ENCODE data around the gene PDZD4.

Gene PDZD4

GRCh38 chrX:153794897-153795816, 35.2 kb downstream of the PDZD4 start:
- no peaks in the 10 kb centered on the region for H3K36me3 ChIP-seq (ENCODE audit: insufficient read depth)
- peak overlapping the region; percentile 64 for H3K4me2 ChIP-seq
- H3K4me3 ChIP-seq (IDR thresholded peaks at IDR 0.05; ENCODE audit: insufficient read depth, low read depth, low read length), result no peak overlapping the region
- no peaks in the 10 kb centered on the region for H4K20me1 ChIP-seq (ENCODE audit: insufficient read depth)
- H2AFZ ChIP-seq (ENCODE audit: low read depth), result peak overlapping the region; percentile 13
- H3K27me3 ChIP-seq (ENCODE audit: insufficient read depth, low read depth), result no peaks in the 10 kb centered on the region
- H3K79me2 ChIP-seq (ENCODE audit: insufficient read depth, low read depth), result peaks cover 30% of the 10 kb centered on the region
- H3K27ac ChIP-seq, result peak overlapping the region; percentile 44
- peaks cover 8% of the 10 kb centered on the region for H3K4me1 ChIP-seq (ENCODE audit: low read depth, poor library complexity, severe bottlenecking)
- peak overlapping the region; percentile 75 for H3K9ac ChIP-seq
- TF ChIP-seq CTCF (conservative IDR thresholded peaks at IDR 0.05; ENCODE audit: low read depth, low read length), result no peak

- Histone ChIP-seq H3K27ac (peak within 1 kb of the TSS; percentile 63), H2AFZ (ENCODE audit: low read depth) (peak within 1 kb of the TSS; percentile 52), H3K27me3 (ENCODE audit: insufficient read depth, low read depth) (no peaks in the 10 kb centered on the region)
Measured at GRCh38 chrX:153794018-153794896, 36.1 kb downstream of the PDZD4 start, which contains the start of the genes IDH3G and SSR4. Gene IDH3G, minus strand, starts transcription at chrX:153794375. Its CDS starts 49 bp downstream, at chrX:153794326. Gene SSR4, plus strand, starts transcription at chrX:153794668. Its CDS starts 20 bp downstream, at chrX:153794688.

GRCh38 chrX:153793291-153793690, 37.1 kb downstream of the PDZD4 start:
- Histone ChIP-seq H3K27me3 (ENCODE audit: insufficient read depth, low read depth) (no peaks in the 10 kb centered on the region), H3K27ac (peak overlapping the region; percentile 63; the same call in 1 of the 2 replicates), H3K79me2 (ENCODE audit: insufficient read depth, low read depth) (peaks cover 30% of the 10 kb centered on the region), H3K4me1 (ENCODE audit: low read depth, poor library complexity, severe bottlenecking) (peaks cover 8% of the 10 kb centered on the region), H2AFZ (ENCODE audit: low read depth) (peak overlapping the region; percentile 52), H3K4me2 (peak overlapping the region; percentile 51), H3K9ac (peak overlapping the region; percentile 75), H3K4me3 (IDR thresholded peaks at IDR 0.05; ENCODE audit: insufficient read depth, low read depth, low read length) (no peak overlapping the region), H4K20me1 (ENCODE audit: insufficient read depth) (no peaks in the 10 kb centered on the region), H3K36me3 (ENCODE audit: insufficient read depth) (no peaks in the 10 kb centered on the region)
- TF ChIP-seq CTCF (conservative IDR thresholded peaks at IDR 0.05; ENCODE audit: low read depth, low read length), result no peak

More at GRCh38 chrX:153794018-153794896, 36.1 kb downstream of the PDZD4 start, which contains the start of the genes IDH3G and SSR4:
- Histone ChIP-seq H3K79me2 (ENCODE audit: insufficient read depth, low read depth) (peaks cover 30% of the 10 kb centered on the region), H4K20me1 (ENCODE audit: insufficient read depth) (no peaks in the 10 kb centered on the region), H3K4me2 (peak within 1 kb of the TSS; percentile 64), H3K4me3 (IDR thresholded peaks at IDR 0.05; ENCODE audit: insufficient read depth, low read depth, low read length) (no peak within 1 kb of the TSS), H3K36me3 (ENCODE audit: insufficient read depth) (no peaks in the 10 kb centered on the region), H3K4me1 (ENCODE audit: low read depth, poor library complexity, severe bottlenecking) (peaks cover 8% of the 10 kb centered on the region), H3K9ac (peak within 1 kb of the TSS; percentile 75)
- no peak for TF ChIP-seq CTCF (conservative IDR thresholded peaks at IDR 0.05; ENCODE audit: low read depth, low read length)

- H3K4me1 ChIP-seq (ENCODE audit: low read depth, poor library complexity, severe bottlenecking), result peaks cover 8% of the 10 kb centered on the region
- peaks cover 30% of the 10 kb centered on the region for H3K79me2 ChIP-seq (ENCODE audit: insufficient read depth, low read depth)
- no peak overlapping the region for H2AFZ ChIP-seq (ENCODE audit: low read depth)
- H3K36me3 ChIP-seq (ENCODE audit: insufficient read depth), result no peaks in the 10 kb centered on the region
- H3K4me3 ChIP-seq (IDR thresholded peaks at IDR 0.05; ENCODE audit: insufficient read depth, low read depth, low read length), result no peak overlapping the region
- H4K20me1 ChIP-seq (ENCODE audit: insufficient read depth), result no peaks in the 10 kb centered on the region
- no peak overlapping the region for H3K27ac ChIP-seq
- H3K4me2 ChIP-seq, result no peak overlapping the region
- TF ChIP-seq CTCF (conservative IDR thresholded peaks at IDR 0.05; ENCODE audit: low read depth, low read length), result no peak
- no peaks in the 10 kb centered on the region for H3K27me3 ChIP-seq (ENCODE audit: insufficient read depth, low read depth)
- H3K9ac ChIP-seq, result no peak overlapping the region
Measured at GRCh38 chrX:153792368-153792767, 38.0 kb downstream of the PDZD4 start.

All from KMS-11 (cell line).